HG02759 (cell line): ENCODE data around the gene CYB5R4.

ENCODE experiments used
- ATAC-seq: cut with Tn5 transposase; IDR thresholded peaks from one replicate; pipeline ENCODE4 v1.9.1; 2021; ENCODE audit warnings: mild to moderate bottlenecking, moderate library complexity; ENCODE audit not compliant: unreplicated experiment

The CYB5R4 gene

GRCh38 chr6:83976037-83976755 lies 116.7 kb downstream of the CYB5R4 start:
- no peak for ATAC-seq

GRCh38 chr6:83976871-83977270 lies 117.4 kb downstream of the CYB5R4 start:
- ATAC-seq: no peak

- ATAC-seq: no peak
Measured at GRCh38 chr6:83978324-83978734, 118.8 kb downstream of the CYB5R4 start.

DNA sequence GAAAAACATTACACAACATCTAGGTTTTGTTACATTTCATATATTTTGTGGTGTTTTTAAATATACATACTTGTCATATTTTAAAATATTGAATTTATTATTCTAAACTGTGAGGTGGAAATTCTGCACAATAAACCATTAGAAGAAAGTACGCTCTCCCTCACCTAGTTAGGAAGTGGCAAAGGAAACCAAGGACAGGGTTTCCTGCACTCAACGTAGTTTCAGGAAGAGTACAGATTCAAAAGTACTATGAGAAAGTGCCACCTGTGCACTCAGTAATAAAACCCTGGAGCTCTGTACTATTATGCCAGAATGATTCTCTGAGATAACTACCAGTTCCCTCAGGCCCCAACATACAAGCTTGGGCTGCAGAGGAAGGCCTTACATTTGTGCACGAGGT lies 119.5 kb downstream of the CYB5R4 start:
- no peak for ATAC-seq

DNA sequence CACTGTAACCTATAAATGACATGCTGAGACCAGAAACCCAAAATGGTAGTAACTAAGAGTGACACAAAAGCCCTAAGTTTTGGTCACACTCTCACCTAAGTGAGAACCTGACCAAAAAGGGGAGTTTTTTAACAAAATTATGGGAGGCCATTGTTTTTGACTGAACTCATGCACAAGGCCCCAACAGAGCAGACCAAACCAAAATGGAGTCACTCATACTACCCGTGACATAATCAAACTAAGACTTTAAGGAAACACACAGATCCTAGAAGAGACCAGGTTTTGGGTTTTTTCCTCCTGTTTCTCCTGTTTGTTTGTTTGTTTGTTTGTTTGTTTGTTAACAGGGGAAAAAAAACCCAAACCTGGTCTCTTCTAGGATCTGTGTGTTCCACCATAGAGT lies 124.9 kb downstream of the CYB5R4 start:
- ATAC-seq: no peak

GRCh38 chr6:83985308-83985713 lies 125.8 kb downstream of the CYB5R4 start:
- ATAC-seq: no peak

GRCh38 chr6:83985715-83986114 lies 126.2 kb downstream of the CYB5R4 start:
- no peak for ATAC-seq

GRCh38 chr6:83998021-83998584 lies 138.6 kb downstream of the CYB5R4 start:
- ATAC-seq: no peak

DNA sequence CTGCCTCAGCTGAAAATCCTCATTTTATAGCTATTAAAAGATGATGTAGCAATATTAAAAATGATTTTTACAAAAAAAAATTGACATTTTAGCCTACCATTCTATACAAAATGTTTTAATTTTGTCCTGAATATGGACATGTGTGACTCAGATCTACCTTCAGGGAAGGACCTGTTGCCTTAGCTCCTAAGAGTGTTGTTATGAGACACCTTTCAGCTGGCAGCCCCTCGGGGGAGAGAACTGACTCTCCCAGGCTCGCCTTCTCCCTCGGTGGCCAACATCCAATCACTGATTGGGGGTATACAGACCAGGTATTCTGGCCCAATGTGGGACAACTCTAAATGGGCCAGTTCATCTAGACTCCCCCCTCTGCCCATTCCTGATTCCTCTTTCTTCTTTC lies 141.6 kb downstream of the CYB5R4 start:
- ATAC-seq: no peak

- no peak for ATAC-seq
Measured at GRCh38 chr6:84002226-84002625, 142.7 kb downstream of the CYB5R4 start.

DNA sequence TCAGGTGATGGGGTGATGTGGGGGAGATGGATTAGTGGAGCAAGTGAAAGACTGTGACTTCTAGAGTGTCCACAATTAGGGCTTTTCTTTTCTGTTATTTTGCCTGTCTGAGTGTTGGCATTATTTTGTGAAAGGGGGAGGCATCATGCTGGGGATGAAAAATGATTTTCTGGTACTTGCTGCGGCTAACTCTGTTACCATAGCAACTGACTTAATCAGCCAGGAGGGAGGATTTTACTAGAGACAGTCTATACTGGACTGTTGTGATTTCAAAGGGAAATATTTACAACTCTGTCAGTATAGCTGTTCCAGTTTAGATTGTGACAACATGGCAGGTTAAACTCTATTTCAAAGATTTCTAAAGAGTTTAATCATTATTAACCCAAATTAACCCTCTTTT lies 143.6 kb downstream of the CYB5R4 start:
- no peak for ATAC-seq

GRCh38 chr6:84003654-84004053 lies 144.2 kb downstream of the CYB5R4 start:
- no peak for ATAC-seq

GRCh38 chr6:84007871-84008270 lies 148.4 kb downstream of the CYB5R4 start:
- no peak for ATAC-seq

GRCh38 chr6:84013354-84013753 lies 153.9 kb downstream of the CYB5R4 start:
- no peak for ATAC-seq

- no peak for ATAC-seq
Measured at GRCh38 chr6:84013931-84014330, 154.4 kb downstream of the CYB5R4 start.

GRCh38 chr6:84016029-84016428 lies 156.5 kb downstream of the CYB5R4 start:
- ATAC-seq: no peak
